HCT116 (cell line): ENCODE data around the gene NDUFS2. TPM values are rescaled to one million over a fixed set of nuclear protein-coding genes. Genes with fewer than 3 reads are reported as not detected.
A peak's percentile ranks its signal among the peaks of the same experiment; 100 is the strongest.

Experiments used
- ATAC-seq: fragments of 200-7000 bp; cut with Tn5 transposase; 2 replicates; pipeline ENCODE4 v1.9.1; 2020; ENCODE audit warnings: mild to moderate bottlenecking, moderate library complexity
- BruUV-seq: library from RNA; stranded (reverse); fragments of 400-500 nt; replicated peaks from 2 replicates; lab custom pipeline; 2021; lab: Mats Ljungman, UMichigan
- CTCF ChIA-PET: fragments of 300-600 bp; sonication (Branson Sonifier 250); formaldehyde crosslinking; loops from one replicate; lab custom pipeline; 2021; ENCODE audit warnings: antibody characterized with exemption; lab: Charles Lee
- POLR2A ChIA-PET: fragments of 300-600, 350-600 bp; sonication (Branson Sonifier 250); formaldehyde crosslinking; loops from one replicate; lab custom pipeline; 2021; ENCODE audit warnings: antibody characterized with exemption; lab: Charles Lee
- RAD21 ChIA-PET, 2 experiments: fragments of 300-600 bp; sonication (Branson Sonifier 250); formaldehyde crosslinking; loops; one replicate each; lab custom pipeline; 2023; ENCODE audit warnings: low total read pairs in 2 of 2; ENCODE audit not compliant: uncharacterized antibody in 2 of 2, unreplicated experiment in 2 of 2, low non-redundant PET in 1 of 2; lab: Charles Lee
- DNase-seq: peaks from one replicate; pipeline ENCODE4 v3.0.0-alpha.2; 2010; ENCODE audit warnings: low read depth, low spot score
- H2AFZ ChIP-seq: fragments of 200-600 bp; shearing (Covaris generic), sonication (generic); 2 replicates; pipeline ENCODE4 v1.6.1; 2017; ENCODE audit warnings: low read depth, mixed run types, mixed read lengths, antibody characterized with exemption, low read length; ENCODE audit not compliant: poor library complexity, severe bottlenecking
- H3K27ac ChIP-seq: 2 replicates; pipeline ENCODE4 v1.5.1; 2012; ENCODE audit warnings: low read depth, low read length
- H3K27me3 ChIP-seq: fragments of 200-600 bp; sonication (generic); 2 replicates; pipeline ENCODE4 v1.6.1; 2016; ENCODE audit warnings: mixed run types, low read length, mixed read lengths; ENCODE audit not compliant: insufficient read depth
- H3K36me3 ChIP-seq, 2 experiments: fragments of 200-500 bp in 1 of 2; fragments of 200-600 bp in 1 of 2; sonication (Bioruptor generic) in 1 of 2; sonication (generic) in 1 of 2; 2 replicates each; pipeline versions ENCODE4 v1.5.1 to v1.6.1; 2014 to 2016; ENCODE audit warnings: low read length in 2 of 2, inconsistent platforms in 1 of 2, mixed read lengths in 1 of 2, mixed run types in 1 of 2; ENCODE audit not compliant: insufficient read depth in 2 of 2, control insufficient read depth in 1 of 2
- H3K4me1 ChIP-seq, 2 experiments: fragments of 200-600 bp in 1 of 2; sonication (generic) in 1 of 2; 2 replicates each; pipeline versions ENCODE4 v1.5.1 to v1.6.1; 2012 to 2017; ENCODE audit warnings: low read length in 2 of 2, inconsistent platforms in 1 of 2, mild to moderate bottlenecking in 1 of 2, mixed read lengths in 1 of 2, mixed run types in 1 of 2, moderate library complexity in 1 of 2; ENCODE audit not compliant: insufficient read depth in 2 of 2, control insufficient read depth in 1 of 2
- H3K4me2 ChIP-seq: fragments of 200-600 bp; sonication (generic); 2 replicates; pipeline ENCODE4 v1.6.1; 2017; ENCODE audit warnings: mixed run types, low read length, mixed read lengths
- H3K4me3 ChIP-seq, 2 experiments: fragments of 200-600 bp in 1 of 2; sonication (generic) in 1 of 2; replicated peaks in 1 of 2; 2 replicates each; pipeline ENCODE4 v1.5.1; 2011 to 2016; ENCODE audit warnings: low read length in 2 of 2, control low read depth in 1 of 2, low read depth in 1 of 2, mild to moderate bottlenecking in 1 of 2, mixed read lengths in 1 of 2, mixed run types in 1 of 2
- H3K79me2 ChIP-seq: fragments of 200-600 bp; sonication (generic); 2 replicates; pipeline ENCODE4 v1.6.1; 2017; ENCODE audit warnings: mild to moderate bottlenecking, mixed run types, low read length, moderate library complexity, mixed read lengths; ENCODE audit not compliant: insufficient read depth
- H3K9ac ChIP-seq: fragments of 200-600 bp; sonication (generic); 2 replicates; pipeline ENCODE4 v1.6.1; 2016; ENCODE audit warnings: low read length, mixed read lengths
- H3K9me2 ChIP-seq: fragments of 200-600 bp; sonication (generic), shearing (Covaris generic); 2 replicates; pipeline ENCODE4 v1.6.1; 2017; ENCODE audit warnings: mixed run types, mild to moderate bottlenecking, moderate library complexity; ENCODE audit not compliant: insufficient read depth
- H3K9me3 ChIP-seq, 2 experiments: fragments of 200-500 bp in 1 of 2; fragments of 200-600 bp in 1 of 2; sonication (Bioruptor generic) in 1 of 2; sonication (generic) in 1 of 2; 2 replicates each; pipeline ENCODE4 v1.6.1; 2014 to 2017; ENCODE audit warnings: low read length in 2 of 2, mixed read lengths in 2 of 2, inconsistent platforms in 1 of 2, low read depth in 1 of 2, mild to moderate bottlenecking in 1 of 2, mixed run types in 1 of 2, moderate library complexity in 1 of 2; ENCODE audit not compliant: control insufficient read depth in 1 of 2, insufficient read depth in 1 of 2
- H4K20me1 ChIP-seq: fragments of 200-600 bp; sonication (generic), shearing (Covaris generic); 2 replicates; pipeline ENCODE4 v1.6.1; 2017; ENCODE audit warnings: mixed run types, mild to moderate bottlenecking, moderate library complexity; ENCODE audit not compliant: insufficient read depth
- ATF3 ChIP-seq: IDR thresholded peaks from 2 replicates; pipeline ENCODE4 v1.6.1; 2012
- CTCF ChIP-seq, 3 experiments: fragments of 200-600 bp in 1 of 3; sonication (generic) in 1 of 3; IDR thresholded peaks in 2 of 3; conservative IDR thresholded peaks in 1 of 3; 2 replicates each; pipeline ENCODE4 v1.5.1; 2012 to 2017; ENCODE audit warnings: low read depth in 2 of 3, low read length in 2 of 3, antibody characterized with exemption in 1 of 3, borderline replicate concordance in 1 of 3, control low read depth in 1 of 3, mild to moderate bottlenecking in 1 of 3, mixed read lengths in 1 of 3, mixed run types in 1 of 3, moderate library complexity in 1 of 3; ENCODE audit not compliant: insufficient read depth in 1 of 3
- EGR1 ChIP-seq: IDR thresholded peaks from 2 replicates; pipeline ENCODE4 v1.6.1; 2012; ENCODE audit warnings: low read depth
- ELF1 ChIP-seq: IDR thresholded peaks from 2 replicates; pipeline ENCODE4 v1.6.1; 2012; ENCODE audit warnings: low read depth, borderline replicate concordance
- EZH2 ChIP-seq: fragments of 200-600 bp; sonication (generic); IDR thresholded peaks from 2 replicates; pipeline ENCODE4 v1.6.1; 2017; ENCODE audit warnings: antibody characterized with exemption, mixed run types
- FOSL1 ChIP-seq: IDR thresholded peaks from 2 replicates; pipeline ENCODE4 v1.6.1; 2012; ENCODE audit warnings: low read depth
- JUND ChIP-seq: IDR thresholded peaks from 2 replicates; pipeline ENCODE4 v1.6.1; 2012
- RAD21 ChIP-seq: IDR thresholded peaks from 2 replicates; pipeline ENCODE4 v1.6.1; 2012; ENCODE audit warnings: low read depth, mild to moderate bottlenecking
- REST ChIP-seq: IDR thresholded peaks from 2 replicates; pipeline ENCODE4 v1.6.1; 2012; ENCODE audit warnings: low read depth
- SIN3A ChIP-seq: IDR thresholded peaks from 2 replicates; pipeline ENCODE4 v1.6.1; 2012; ENCODE audit warnings: low read depth
- ZNF274 ChIP-seq: fragments of 200-500 bp; sonication (Bioruptor generic); IDR thresholded peaks from 2 replicates; pipeline ENCODE4 v1.6.1; 2014; ENCODE audit warnings: mild to moderate bottlenecking, low read depth, low read length, inconsistent platforms
- intact Hi-C: fragments of 100-400 bp; cut with micrococcal nuclease; formaldehyde crosslinking; loops from 2 replicates; pipeline ENCODE4 v1.10.0; 2022
- total RNA-seq: library from RNA; stranded (reverse); gene quantifications from one replicate; pipeline ENCODE4 v1.2.1, GENCODE V29; 2021; ENCODE audit not compliant: unreplicated experiment

NDUFS2 gene
- total RNA-seq, 1 experiment from 2014 or later, result 82.7 TPM

DNA sequence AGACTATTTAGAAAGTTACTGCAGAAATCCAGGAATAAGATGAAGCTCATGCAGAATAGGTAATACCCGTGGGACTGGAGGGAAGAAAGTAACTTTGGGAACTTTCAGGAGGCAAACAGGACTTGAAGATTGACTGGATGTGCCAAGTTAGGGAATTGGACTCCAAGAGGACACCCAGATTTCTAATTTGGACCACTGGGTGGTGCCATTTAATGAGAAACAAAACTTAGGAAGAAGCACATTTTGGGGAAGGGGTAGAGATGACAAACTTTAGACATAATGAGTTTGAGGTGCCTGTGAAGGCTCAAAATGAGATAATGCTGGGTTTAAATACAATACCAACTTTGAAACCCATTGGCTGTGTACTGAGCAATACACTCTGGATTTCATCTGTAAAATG is 21.5 kb upstream of the NDUFS2 start:
- BruUV-seq, result no TSS peak
- H3K9me3 ChIP-seq, result no peaks in the 10 kb centered on the region
- H3K4me2 ChIP-seq, result no peak overlapping the region
- H3K27me3 ChIP-seq, result no peaks in the 10 kb centered on the region
- no peaks in the 10 kb centered on the region for H4K20me1 ChIP-seq
- ATAC-seq (no peak), DNase-seq (no peak)
- no peak overlapping the region for H3K9ac ChIP-seq
- no peaks in the 10 kb centered on the region for H3K36me3 ChIP-seq
- no peak overlapping the region for H3K27ac ChIP-seq
- CTCF ChIA-PET, result interaction anchor here (1.0 to 1.7 kb wide), 3 partner anchors 18 to 203 kb away, joined by 4 to 8 read pairs (median 4); partner anchors contain the start of gene ADAMTS4
- H3K79me2 ChIP-seq, result peaks cover 14% of the 10 kb centered on the region
- peak overlapping the region; percentile 72 for H2AFZ ChIP-seq
- H3K9me2 ChIP-seq, result no peaks in the 10 kb centered on the region
- peaks cover 21 to 41% of the 10 kb centered on the region in 2 experiments for H3K4me1 ChIP-seq
- intact Hi-C loops, result no loop called here
- RAD21 ChIA-PET, result no interaction called here
- POLR2A ChIA-PET, result interaction anchor here (2.3 kb wide), 1 partner anchor 15 kb away, joined by 13 read pairs; the partner anchor contains the start of gene PPOX
- TF ChIP-seq CTCF (IDR thresholded peaks at IDR 0.05 in 2 of 3, conservative IDR thresholded peaks at IDR 0.05 in 1 of 3; ENCODE audit: borderline replicate concordance in 1 of 3, insufficient read depth in 1 of 3, low read depth in 2 of 3, low read length in 2 of 3) (peak; percentile 25 to 54 (median 45); a peak in 5 of 6 replicates), RAD21 (peak; percentile 54; the same call in 1 of the 2 replicates), EZH2 (no peak)
- no peak overlapping the region for H3K4me3 ChIP-seq

DNA sequence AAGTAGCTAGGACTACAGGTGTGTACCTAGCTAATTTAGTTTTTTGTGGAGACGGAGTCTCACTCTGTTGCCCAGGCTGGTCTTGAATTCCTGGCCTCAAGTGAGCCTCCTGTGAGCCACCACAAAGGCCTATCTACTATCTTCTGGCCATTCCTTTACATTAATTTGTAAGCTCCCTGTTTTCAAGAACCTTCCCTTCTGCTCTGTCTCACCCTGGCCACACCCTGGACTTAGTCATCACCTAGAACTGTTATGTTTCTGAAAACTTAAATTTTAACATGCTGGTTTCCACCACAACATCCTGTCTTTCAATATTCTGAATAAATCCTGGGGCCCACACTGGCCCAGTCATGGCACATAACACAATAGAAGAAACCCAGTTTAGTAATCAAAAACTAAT is 20.0 kb upstream of the NDUFS2 start:
- intact Hi-C loops, result no loop called here
- peak overlapping the region in 1 of 2 experiments; percentile 4; a peak in 1 of 4 replicates for H3K4me3 ChIP-seq
- H3K79me2 ChIP-seq, result no peaks in the 10 kb centered on the region
- peak overlapping the region; percentile 45 for H3K4me2 ChIP-seq
- no peak overlapping the region for H3K27ac ChIP-seq
- H4K20me1 ChIP-seq, result no peaks in the 10 kb centered on the region
- H3K9me3 ChIP-seq, result no peaks in the 10 kb centered on the region
- BruUV-seq, result no TSS peak
- H3K27me3 ChIP-seq, result no peaks in the 10 kb centered on the region
- CTCF ChIA-PET, result interaction anchor here (0.9 to 1.7 kb wide), 2 partner anchors 43 to 199 kb away, joined by 3 to 8 read pairs; no protein-coding TSS in a partner anchor
- H2AFZ ChIP-seq, result no peak overlapping the region
- peaks cover 19 to 34% of the 10 kb centered on the region in 2 experiments for H3K4me1 ChIP-seq
- H3K9me2 ChIP-seq, result no peaks in the 10 kb centered on the region
- TF ChIP-seq ELF1 (no peak), EGR1 (no peak), ATF3 (no peak), REST (no peak), JUND (no peak), ZNF274 (no peak), SIN3A (no peak), FOSL1 (peak; percentile 14; the same call in 1 of the 2 replicates), RAD21 (no peak)
- ATAC-seq (no peak), DNase-seq (no peak)
- POLR2A ChIA-PET, result interaction anchor here (2.3 kb wide), 1 partner anchor 16 kb away, joined by 13 read pairs; the partner anchor contains the start of gene PPOX
- RAD21 ChIA-PET, result no interaction called here
- no peak overlapping the region; the same call in 1 of the 2 replicates for H3K9ac ChIP-seq
- H3K36me3 ChIP-seq, result no peaks in the 10 kb centered on the region
